NCI-H1930 (cell line): ENCODE measurements around the gene WNT10A.
"Not testable (repeated sequence)": the region's sequence is repeated elsewhere in the genome, so short reads cannot be mapped to it uniquely, and the experiment has no call there.

ENCODE experiments used
- DNase-seq, 2 experiments: peaks; one replicate each; lab custom pipeline; 2025; lab: John Stamatoyannopoulos, UW

Gene WNT10A

DNA sequence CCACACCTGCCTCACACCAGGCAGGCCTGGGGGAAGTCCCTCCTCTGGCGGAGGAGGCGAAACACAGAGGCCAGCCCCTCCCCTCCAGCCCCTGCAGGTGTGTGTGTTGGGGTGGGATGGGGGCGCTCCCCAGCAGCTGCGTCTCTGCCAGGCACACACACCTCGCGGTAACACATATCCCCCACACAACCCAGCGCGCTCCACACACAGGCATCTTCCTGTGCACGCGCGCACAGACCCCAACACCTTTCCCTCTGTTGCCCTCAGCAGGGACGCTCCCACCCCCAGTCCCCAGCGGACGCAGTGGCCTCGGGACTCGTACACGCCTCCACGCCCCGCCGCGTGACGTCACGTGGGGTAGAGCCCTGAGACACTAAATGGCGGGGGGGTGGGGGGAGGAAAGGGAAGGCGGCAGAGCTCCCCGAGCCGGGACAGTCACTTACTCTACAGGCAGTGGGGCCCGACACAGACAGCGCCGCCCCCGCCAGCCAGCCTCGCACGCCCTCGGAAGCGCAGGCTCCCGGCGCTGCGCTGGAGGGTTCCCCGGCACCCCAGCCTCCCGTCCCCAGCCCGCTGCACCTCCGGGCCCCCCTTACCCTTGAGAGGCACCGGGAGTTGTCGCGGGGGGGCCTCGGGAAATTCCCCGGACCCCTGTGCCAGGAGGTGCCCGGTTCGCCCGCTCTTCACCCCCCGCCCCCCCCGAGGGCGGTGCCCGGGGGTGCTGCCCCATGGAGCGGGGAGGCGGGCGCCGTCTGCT is at the start of gene WNT10A:
WNT10A (plus strand) TSS at position 751 of the 757 bp plus-strand sequence. CDS start 144 bp downstream, outside the sequence.
- no peak for DNase-seq

DNA sequence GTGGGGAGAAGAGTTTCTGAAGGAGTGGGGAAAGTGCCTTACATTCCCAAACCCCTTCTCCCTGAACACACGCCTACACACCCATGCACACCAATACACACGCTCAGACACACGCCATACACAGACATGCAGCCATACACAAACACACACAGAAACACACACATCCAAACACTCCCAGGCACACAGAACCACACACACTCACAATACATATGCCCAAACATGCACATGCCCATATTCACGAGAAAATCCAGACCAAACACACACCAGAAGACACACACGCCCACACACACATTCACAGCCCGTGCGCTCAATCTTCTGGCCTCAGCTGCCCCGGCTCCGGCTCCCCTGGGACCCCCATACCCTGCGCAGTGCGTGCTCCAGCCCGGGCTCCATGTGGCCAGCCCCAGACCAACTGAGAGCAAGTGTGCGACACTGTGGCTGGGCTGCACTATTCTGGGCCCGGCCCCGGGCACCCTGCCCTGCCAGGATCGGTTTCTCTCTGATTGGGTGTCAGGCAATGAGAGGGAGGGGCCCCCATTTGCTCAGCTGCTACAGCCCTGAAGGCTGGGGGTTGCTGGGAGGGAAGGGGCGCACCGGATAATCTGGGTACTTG is 49.2 kb upstream of the WNT10A start, which contains the start of gene PRKAG3:
PRKAG3 (minus strand) TSS at position 426 of the 613 bp plus-strand sequence.
- DNase-seq: no peak

GRCh38 chr2:218832081-218832480 is 48.6 kb upstream of the WNT10A start:
- DNase-seq: no peak

GRCh38 chr2:218832520-218832919 is 48.1 kb upstream of the WNT10A start:
- DNase-seq: no peak

DNA sequence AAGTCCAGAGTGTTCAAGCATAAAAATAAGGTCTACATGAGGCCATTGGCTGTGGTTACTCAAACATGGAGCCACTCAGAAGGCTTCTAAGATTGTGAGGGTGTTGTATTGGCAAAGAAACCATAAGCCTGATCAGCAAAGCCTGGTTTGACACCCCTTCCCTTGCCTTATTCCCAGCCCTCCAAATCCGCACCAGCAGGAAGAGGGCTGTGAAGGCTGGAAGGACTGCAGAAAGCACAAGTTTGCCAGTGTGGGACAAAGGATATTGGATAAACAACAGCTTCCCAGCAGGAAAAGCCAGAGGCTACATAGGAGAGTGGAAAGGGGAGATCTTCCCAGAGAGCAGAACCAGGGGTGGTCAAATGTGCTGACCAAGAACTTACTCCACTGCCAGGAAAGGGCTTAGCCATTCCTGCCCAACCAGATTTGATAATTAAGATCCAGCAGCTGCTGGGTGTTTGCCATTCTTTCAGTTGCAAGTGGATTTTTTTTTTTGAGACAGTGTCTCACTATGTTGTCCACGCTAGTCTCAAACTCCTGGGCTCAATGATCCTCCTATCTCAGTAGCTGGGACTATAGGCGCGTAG is 47.5 kb upstream of the WNT10A start:
- no peak for DNase-seq

DNA sequence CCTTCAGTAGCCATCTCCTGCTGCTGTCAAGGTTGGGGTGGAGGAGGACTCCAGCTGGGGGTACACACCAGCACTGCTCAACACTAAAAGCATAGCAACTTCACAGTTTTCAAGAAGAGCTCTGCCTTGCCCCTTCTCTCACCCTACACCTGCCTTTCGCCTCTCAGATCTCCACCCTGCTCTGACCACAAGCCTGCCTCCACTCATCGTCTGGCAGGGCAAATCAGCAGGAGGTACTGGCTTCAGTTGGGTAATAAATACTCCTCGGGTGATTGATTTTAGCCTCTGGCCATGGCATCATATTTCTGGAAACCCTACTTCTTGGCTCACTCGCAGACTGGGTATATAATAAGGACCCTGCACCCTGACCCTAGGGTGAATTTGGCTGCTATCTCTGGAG is 46.0 kb upstream of the WNT10A start:
- no peak for DNase-seq

GRCh38 chr2:218837495-218837894 is 43.2 kb upstream of the WNT10A start:
- DNase-seq: no peak

- no peak for DNase-seq
Observed at GRCh38 chr2:218839430-218839829, 41.2 kb upstream of the WNT10A start.

DNA sequence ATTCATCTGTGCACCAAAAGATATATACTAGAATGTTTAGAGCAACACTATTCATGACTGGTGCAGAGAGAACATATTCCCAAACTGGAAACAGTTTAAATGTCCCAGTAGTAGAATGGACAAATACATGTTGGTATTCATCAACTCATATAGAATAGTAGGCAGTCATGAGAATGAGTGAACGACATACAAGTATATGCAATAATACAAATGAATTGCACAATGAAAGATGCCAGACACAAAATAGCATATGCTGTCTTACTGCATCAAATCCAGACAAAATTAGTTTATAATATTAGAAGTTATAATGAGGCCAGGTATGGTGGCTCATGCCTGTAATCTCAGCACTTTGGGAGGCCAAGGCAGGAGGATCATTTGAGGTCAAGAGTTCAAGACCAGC is 40.8 kb upstream of the WNT10A start:
- no peak for DNase-seq

- DNase-seq: not testable (repeated sequence)
Observed at GRCh38 chr2:218844334-218844733, 36.3 kb upstream of the WNT10A start.

- DNase-seq: not testable (repeated sequence)
Observed at GRCh38 chr2:218846963-218847362, 33.7 kb upstream of the WNT10A start.

DNA sequence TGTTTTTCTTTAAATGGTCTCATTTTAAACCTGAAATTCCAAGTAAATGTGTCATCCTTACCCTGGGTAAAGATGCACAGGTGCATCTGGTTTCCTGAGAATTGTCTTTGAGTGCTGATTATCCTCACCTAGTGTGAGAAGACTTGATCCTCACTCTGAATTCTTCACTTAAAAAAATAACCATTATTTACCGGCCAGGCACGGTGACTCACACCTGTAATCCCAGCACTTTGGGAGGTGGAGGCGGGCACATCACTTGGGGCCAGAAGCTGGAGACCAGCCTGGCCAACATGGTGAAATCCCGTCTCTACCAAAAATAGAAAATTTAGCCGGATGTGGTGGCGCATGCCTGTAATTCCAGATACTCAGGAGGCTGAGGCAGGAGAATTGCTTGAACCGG is 30.9 kb upstream of the WNT10A start:
- no peak for DNase-seq

GRCh38 chr2:218850796-218851195 is 29.9 kb upstream of the WNT10A start:
- no peak for DNase-seq

GRCh38 chr2:218851286-218851685 is 29.4 kb upstream of the WNT10A start:
- DNase-seq: no peak

- peak; percentile 16 to 43 for DNase-seq
Observed at GRCh38 chr2:218852911-218853667, 27.6 kb upstream of the WNT10A start.

GRCh38 chr2:218853766-218854165 is 26.9 kb upstream of the WNT10A start:
- DNase-seq: no peak

GRCh38 chr2:218854860-218855259 is 25.8 kb upstream of the WNT10A start:
- no peak for DNase-seq

DNA sequence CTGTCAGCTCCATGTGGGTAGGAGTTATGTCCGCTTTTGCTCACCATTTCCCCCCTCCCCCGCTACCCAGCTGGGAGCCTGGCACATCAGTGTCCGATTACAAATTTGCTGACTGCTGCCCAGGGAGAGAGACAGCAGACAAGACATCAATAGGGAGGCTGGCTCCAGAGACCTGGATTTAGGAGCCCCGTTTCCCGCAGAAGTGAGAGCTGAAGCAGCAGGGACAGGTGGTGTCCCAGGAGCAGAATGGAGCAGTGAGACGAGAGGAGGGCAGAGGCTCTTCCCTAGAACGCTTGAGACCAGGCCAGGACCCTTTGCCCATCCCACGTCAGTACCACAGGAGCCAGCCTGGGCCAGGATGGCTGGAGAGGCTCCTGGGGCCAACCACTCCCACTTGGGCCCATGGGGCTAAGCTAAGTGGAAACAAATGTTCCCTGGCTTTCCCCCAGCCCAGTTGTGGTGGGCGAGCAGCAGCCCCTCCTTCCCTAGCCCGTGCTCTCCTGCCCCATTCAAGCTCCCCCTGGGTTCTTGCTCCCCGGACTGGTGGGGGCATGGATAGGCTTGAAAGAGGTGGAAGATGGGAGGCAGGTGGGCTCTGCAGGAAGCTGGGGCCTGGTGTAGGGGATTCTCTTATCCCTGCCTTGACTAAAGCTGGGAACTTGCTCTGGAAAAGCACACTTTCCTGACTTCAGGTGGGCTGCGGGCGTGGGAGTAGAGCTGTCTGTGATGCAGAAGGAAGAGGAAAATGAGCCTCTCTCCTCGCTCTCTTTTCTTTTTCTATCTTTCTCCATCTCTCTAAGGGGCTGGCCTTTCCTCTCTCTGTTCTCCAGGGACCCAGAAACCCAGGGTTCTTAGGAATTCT is 25.1 kb upstream of the WNT10A start:
- DNase-seq: no peak

- no peak for DNase-seq
Observed at GRCh38 chr2:218856167-218856895, 24.3 kb upstream of the WNT10A start.

- DNase-seq: no peak
Observed at GRCh38 chr2:218856896-218857243, 23.8 kb upstream of the WNT10A start.
